Neural cell (in vitro differentiated cells): ENCODE data around the gene CBL.

Experiments used
- EP300 ChIP-seq: fragments of 450-650 bp; conservative IDR thresholded peaks from 2 replicates; pipeline ENCODE4 v1.6.1; 2014; ENCODE audit warnings: antibody characterized with exemption, mild to moderate bottlenecking, moderate library complexity; ENCODE audit not compliant: poor library complexity, severe bottlenecking
- EZH2 ChIP-seq: fragments of 200-600, 300-800 bp; shearing (Covaris generic), sonication (generic); IDR thresholded peaks from 2 replicates; pipeline ENCODE4 v1.6.1; 2014; ENCODE audit warnings: antibody characterized with exemption, low read length, borderline replicate concordance, mild to moderate bottlenecking; ENCODE audit not compliant: insufficient read depth, poor library complexity, severe bottlenecking
- MXI1 ChIP-seq: fragments of 450-650 bp; conservative IDR thresholded peaks from 2 replicates; pipeline ENCODE4 v1.6.1; 2014; ENCODE audit warnings: antibody characterized with exemption, mild to moderate bottlenecking; ENCODE audit not compliant: poor library complexity, severe bottlenecking
- POLR2AphosphoS5 ChIP-seq: IDR thresholded peaks from 2 replicates; pipeline ENCODE4 v1.6.1; 2012
- SMC3 ChIP-seq: fragments of 450-650 bp; conservative IDR thresholded peaks from 2 replicates; pipeline ENCODE4 v1.6.1; 2014; ENCODE audit warnings: antibody characterized with exemption, mild to moderate bottlenecking, moderate library complexity; ENCODE audit not compliant: poor library complexity
- TAF1 ChIP-seq: IDR thresholded peaks from 2 replicates; pipeline ENCODE4 v1.6.1; 2012; ENCODE audit warnings: low read depth
- TF ChIP-seq, protein P1 (sequence below): fragments of 450-650 bp; IDR thresholded peaks from 2 replicates; pipeline ENCODE4 v1.5.1; 2014; ENCODE audit warnings: antibody characterized with exemption, mild to moderate bottlenecking, moderate library complexity; ENCODE audit not compliant: poor library complexity, severe bottlenecking
- TF ChIP-seq, protein P2 (sequence below): IDR thresholded peaks from 2 replicates; pipeline ENCODE4 v1.6.1; 2012; ENCODE audit warnings: borderline replicate concordance

DNA sequence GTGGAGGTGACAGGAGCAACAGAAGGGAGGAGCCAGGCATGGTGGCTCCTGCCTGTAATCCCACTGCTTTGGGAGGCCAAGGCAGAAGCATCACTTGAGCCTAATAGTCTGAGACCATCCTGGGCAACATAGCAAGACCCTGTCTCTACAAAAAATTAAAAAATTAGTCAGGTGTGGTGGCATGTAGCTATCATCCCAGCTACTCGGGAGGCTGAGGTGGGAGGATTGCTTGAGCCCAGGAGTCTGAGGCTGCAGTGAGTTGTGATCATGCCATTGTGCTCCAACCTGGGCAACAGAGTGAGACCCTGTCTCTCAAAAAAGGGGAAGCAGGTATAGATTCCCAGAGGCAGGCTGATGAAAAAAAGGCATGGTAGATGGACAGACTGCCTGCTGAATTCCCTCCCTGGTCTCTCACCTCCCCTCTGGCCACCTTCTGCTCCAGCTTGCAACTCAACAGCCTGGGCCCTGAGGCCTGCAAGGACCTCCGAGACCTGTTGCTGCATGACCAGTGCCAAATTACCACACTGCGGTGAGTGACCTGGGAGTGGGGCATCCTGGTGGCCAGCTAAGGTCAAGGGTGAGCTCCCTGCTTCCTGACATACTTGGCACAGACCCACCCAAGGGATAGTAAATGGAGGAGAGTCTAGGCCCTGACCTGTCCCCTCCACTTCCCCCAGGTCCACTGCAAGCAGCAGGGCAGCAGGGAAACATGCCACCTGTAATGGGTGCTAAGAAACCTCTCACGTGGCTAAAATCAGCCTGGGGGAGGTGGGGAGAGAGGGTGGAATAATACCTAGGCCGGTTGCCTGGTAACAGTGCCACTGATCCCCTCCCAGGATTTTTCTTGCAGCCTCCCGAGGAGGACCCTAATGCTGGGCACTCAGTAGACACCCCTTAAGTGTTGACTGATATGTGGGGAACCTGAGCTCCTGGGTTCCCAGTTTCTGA is 25.1 kb upstream of the CBL start:
- TF ChIP-seq TAF1 (no peak), EP300 (no peak), EZH2 (no peak), POLR2AphosphoS5 (no peak), SMC3 (no peak), MXI1 (no peak)
- TF ChIP-seq, protein P1, sequence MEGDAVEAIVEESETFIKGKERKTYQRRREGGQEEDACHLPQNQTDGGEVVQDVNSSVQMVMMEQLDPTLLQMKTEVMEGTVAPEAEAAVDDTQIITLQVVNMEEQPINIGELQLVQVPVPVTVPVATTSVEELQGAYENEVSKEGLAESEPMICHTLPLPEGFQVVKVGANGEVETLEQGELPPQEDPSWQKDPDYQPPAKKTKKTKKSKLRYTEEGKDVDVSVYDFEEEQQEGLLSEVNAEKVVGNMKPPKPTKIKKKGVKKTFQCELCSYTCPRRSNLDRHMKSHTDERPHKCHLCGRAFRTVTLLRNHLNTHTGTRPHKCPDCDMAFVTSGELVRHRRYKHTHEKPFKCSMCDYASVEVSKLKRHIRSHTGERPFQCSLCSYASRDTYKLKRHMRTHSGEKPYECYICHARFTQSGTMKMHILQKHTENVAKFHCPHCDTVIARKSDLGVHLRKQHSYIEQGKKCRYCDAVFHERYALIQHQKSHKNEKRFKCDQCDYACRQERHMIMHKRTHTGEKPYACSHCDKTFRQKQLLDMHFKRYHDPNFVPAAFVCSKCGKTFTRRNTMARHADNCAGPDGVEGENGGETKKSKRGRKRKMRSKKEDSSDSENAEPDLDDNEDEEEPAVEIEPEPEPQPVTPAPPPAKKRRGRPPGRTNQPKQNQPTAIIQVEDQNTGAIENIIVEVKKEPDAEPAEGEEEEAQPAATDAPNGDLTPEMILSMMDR: no peak
- TF ChIP-seq, protein P2, sequence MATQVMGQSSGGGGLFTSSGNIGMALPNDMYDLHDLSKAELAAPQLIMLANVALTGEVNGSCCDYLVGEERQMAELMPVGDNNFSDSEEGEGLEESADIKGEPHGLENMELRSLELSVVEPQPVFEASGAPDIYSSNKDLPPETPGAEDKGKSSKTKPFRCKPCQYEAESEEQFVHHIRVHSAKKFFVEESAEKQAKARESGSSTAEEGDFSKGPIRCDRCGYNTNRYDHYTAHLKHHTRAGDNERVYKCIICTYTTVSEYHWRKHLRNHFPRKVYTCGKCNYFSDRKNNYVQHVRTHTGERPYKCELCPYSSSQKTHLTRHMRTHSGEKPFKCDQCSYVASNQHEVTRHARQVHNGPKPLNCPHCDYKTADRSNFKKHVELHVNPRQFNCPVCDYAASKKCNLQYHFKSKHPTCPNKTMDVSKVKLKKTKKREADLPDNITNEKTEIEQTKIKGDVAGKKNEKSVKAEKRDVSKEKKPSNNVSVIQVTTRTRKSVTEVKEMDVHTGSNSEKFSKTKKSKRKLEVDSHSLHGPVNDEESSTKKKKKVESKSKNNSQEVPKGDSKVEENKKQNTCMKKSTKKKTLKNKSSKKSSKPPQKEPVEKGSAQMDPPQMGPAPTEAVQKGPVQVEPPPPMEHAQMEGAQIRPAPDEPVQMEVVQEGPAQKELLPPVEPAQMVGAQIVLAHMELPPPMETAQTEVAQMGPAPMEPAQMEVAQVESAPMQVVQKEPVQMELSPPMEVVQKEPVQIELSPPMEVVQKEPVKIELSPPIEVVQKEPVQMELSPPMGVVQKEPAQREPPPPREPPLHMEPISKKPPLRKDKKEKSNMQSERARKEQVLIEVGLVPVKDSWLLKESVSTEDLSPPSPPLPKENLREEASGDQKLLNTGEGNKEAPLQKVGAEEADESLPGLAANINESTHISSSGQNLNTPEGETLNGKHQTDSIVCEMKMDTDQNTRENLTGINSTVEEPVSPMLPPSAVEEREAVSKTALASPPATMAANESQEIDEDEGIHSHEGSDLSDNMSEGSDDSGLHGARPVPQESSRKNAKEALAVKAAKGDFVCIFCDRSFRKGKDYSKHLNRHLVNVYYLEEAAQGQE: no peak
